GM10248 (cell line): ENCODE results near the gene LAPTM5.

Experiments
- CTCF ChIA-PET: fragments of 300-600 bp; sonication (Branson Sonifier 250); formaldehyde crosslinking; extraction: SDS; loops from one replicate; lab custom pipeline; 2021; ENCODE audit warnings: antibody characterized with exemption; lab: Yijun Ruan, JAX
- POLR2A ChIA-PET: fragments of 350-650 bp; sonication (Branson Sonifier 250); formaldehyde crosslinking; extraction: SDS; loops from one replicate; lab custom pipeline; 2020; ENCODE audit warnings: antibody characterized with exemption; lab: Yijun Ruan, JAX
- DNase-seq: peaks from one replicate; pipeline ENCODE4 v3.0.0; 2012; ENCODE audit errors: extremely low spot score
- TF ChIP-seq, protein P1 (sequence below): IDR thresholded peaks from 2 replicates; pipeline ENCODE4 v1.5.1; 2012; ENCODE audit warnings: mild to moderate bottlenecking, low read depth; ENCODE audit errors: extremely low read depth, missing control alignments, control extremely low read depth

LAPTM5 gene

DNA sequence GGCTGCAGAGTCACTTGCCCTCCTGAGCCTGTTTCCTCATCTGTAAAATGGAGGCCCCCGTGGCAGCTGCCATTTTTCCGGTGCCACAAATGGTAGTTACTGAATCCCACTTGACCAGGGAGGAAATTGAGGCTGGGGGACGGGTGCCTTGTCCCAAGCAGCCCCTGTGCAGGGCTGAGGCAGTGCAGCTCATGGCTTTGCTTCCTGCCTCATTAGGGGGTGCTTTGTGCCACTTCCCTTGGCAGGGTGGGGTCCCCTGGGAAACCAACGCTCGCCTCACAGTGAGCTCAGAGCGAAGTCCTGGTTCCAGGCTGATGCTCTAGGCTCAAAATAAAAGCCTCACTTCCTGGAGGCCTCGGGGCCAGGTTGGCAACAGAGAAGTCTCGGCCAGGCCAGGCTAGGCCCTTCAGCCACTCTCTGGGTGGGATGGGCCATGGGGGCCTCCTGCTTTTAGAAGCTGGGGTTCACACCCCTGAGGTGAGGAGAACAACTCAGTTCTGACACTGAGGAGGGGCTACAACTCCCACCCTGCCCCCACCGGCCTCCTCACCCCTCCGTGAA is 6.8 kb downstream of the LAPTM5 start:
- CTCF ChIA-PET, result interaction anchor here (0.7 to 22.9 kb wide), 6 partner anchors 8 to 32 kb away, joined by 3 to 449 read pairs (median 20); partner anchors contain the start of gene LAPTM5
- no peak for DNase-seq
- TF ChIP-seq, protein P1, sequence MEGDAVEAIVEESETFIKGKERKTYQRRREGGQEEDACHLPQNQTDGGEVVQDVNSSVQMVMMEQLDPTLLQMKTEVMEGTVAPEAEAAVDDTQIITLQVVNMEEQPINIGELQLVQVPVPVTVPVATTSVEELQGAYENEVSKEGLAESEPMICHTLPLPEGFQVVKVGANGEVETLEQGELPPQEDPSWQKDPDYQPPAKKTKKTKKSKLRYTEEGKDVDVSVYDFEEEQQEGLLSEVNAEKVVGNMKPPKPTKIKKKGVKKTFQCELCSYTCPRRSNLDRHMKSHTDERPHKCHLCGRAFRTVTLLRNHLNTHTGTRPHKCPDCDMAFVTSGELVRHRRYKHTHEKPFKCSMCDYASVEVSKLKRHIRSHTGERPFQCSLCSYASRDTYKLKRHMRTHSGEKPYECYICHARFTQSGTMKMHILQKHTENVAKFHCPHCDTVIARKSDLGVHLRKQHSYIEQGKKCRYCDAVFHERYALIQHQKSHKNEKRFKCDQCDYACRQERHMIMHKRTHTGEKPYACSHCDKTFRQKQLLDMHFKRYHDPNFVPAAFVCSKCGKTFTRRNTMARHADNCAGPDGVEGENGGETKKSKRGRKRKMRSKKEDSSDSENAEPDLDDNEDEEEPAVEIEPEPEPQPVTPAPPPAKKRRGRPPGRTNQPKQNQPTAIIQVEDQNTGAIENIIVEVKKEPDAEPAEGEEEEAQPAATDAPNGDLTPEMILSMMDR, result no peak
- POLR2A ChIA-PET, result interaction anchor here (1.2 to 3.2 kb wide), 6 partner anchors 7 to 18 kb away, joined by 3 to 18 read pairs (median 8); no protein-coding TSS in a partner anchor

DNA sequence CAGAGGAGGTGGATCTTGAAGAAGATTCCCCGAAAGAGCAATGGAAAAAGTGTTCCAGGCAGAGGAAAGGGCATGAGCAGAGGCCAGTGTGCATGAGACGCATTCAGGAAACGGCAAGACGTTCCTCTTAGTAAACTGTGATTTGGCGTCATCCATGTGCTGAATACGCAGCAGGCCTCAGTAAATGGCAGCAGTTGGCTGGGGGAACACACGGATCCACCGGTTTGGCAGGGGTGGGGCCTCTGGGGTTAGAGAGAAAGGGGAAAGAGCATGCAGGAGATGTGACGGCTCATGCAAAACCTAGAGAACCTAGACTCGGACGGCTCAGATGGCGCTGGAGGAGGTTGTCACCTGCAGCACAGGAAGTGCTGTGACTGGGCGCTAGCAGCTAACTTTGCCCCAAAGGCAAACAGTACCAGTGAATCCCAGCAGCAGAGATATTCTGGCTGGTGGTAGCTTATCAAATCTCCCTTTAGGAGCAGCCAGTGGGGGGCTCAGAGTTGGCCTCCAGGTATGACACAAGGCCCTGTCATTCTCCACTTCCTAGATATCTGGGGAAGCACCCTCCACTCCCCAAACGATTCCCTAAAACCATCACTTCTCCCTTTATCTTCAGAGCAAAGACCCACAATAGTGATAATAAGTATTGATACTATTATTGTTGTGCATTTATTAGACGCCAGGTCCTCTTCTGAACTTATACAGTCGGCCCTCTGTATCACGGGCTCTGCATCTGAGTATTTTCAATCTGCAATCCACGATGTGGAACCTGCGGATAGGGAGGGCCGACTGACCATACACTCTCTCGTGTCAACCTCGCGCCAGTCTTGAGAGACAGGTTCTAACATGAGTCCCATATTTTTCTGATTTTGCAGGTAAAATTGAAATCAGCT is 7.6 kb downstream of the LAPTM5 start:
- CTCF ChIA-PET, result interaction anchor here (0.7 to 22.9 kb wide), 7 partner anchors 7 to 30 kb away, joined by 3 to 449 read pairs (median 6); partner anchors contain the start of gene LAPTM5
- TF ChIP-seq, protein P1, result no peak

DNA sequence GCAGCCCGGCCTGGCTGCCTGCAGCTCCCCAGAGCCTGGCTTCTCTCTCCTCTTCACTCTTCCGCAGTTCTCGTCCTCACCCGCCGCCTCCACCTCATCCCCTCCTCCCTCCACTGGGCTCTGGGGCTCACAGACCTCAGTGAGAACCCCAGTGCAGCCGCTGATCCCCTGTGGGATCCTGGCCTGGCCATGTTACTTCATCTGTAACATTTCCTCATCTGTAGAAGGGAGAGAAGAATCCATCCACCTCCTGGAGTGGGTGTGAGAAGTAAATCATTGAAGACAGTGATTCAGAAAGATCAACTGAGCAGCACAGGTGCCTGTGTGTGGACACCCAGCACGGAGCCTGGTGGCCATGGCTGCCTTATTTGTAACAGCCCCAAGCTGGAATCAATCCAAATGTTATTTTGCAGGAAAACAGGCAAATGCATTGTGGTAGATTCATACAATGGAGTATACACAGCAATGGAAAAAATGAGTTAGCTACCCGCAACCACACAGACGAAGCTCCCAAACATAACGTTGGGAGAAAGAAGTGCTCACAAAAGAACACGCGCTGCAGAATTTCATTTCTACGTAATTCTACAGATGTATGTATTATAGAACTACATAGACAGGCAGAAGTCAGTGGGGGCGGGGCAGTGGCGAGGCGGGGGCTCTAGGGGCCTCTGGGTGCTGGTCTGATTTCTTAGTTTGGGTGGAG is 8.7 kb downstream of the LAPTM5 start:
- ChIA-PET POLR2A (interaction anchor here (1.3 to 6.8 kb wide), 5 partner anchors 10 to 29 kb away, joined by 5 to 71 read pairs (median 13); partner anchors contain the start of gene LAPTM5), CTCF (interaction anchor here (0.7 to 22.9 kb wide), 5 partner anchors 8 to 52 kb away, joined by 3 to 449 read pairs (median 35); partner anchors contain the start of gene LAPTM5)
- no peak for DNase-seq

More for the DNA sequence above, 7.6 kb downstream of the LAPTM5 start:
- POLR2A ChIA-PET, result interaction anchor here (0.7 to 3.2 kb wide), 6 partner anchors 10 to 1195 kb away, joined by 3 to 18 read pairs (median 8); no protein-coding TSS in a partner anchor
- no peak for DNase-seq

DNA sequence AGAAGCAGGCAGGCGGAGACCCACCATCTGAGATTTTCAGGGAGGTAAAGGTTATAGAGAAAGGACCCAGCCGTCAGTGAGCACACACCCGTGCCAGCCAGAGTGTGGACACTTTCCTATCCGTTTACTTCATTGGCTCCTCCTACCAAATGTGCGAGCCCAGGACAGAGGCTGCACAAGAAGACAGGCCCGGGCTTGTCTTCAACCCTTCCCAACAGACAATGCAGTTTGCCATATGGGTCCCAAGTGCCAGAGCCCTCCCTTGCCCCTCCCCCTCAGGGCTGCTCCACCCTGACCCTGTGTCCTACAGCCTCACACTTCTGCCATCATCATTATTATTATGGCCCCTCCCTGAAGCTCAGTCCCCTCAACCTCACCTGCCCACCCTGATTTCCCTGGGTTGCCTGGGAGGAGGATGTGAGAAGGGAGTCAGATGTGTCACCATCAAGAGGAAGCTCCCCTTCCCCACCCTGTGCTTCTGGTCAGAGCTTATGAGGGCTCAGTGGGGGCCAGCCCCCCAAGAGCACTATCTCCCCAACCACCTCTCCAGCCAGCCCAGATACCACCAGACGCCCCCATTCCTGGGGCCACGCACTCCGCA is 9.4 kb downstream of the LAPTM5 start:
- TF ChIP-seq, protein P1, result no peak
- POLR2A ChIA-PET, result interaction anchor here (1.3 to 6.8 kb wide), 3 partner anchors 11 to 28 kb away, joined by 5 to 71 read pairs (median 13); partner anchors contain the start of gene LAPTM5
- CTCF ChIA-PET, result interaction anchor here (1.0 to 22.9 kb wide), 4 partner anchors 12 to 53 kb away, joined by 3 to 449 read pairs (median 98); partner anchors contain the start of gene LAPTM5
- no peak for DNase-seq

More for the DNA sequence above, 8.7 kb downstream of the LAPTM5 start:
- TF ChIP-seq, protein P1, result no peak

DNA sequence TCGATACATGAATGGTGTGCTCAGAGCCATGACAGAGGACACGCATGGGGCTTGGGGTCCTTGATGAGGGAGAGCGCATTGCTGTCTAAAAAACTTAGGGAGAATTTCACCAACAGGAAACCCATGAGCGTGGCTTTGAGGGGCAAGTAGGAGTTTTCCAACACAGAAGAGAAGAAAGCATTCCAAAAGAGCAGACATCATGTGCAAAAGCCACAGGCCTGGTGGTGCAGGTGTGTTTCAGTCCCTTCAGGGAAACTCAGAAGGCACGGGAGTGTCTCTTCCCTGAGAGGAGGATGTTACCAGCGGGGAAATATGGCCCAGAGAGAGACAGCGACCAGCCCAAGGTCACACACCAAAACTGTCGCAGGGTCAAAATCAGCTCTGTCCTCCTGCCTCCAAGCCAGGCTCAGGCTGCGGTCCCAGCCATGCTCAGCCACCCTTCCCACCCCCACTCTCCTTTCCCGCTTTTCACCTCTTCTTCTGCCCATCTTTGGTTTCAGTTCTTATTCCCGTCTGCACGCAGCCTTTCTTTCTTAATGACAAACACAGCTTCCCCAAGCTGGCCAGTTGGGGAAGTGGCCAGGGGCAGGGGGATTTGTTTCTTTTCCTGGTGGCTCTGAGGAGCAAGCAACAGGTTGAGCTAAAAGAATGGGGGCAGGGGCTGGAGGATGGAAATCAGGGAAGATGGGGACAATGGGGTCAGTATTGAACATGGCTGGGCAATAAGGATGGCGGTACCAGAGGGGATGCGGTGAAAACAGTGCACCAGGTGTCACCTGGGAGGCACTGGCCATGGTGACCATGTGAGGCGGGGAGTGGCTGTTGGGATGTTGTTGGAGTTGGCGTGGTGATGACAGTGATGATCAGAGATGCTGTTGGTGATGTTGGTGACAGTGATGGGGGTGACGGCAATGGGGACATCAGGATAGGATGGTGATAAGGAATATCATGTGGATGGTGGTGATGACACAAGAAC is 10.3 kb downstream of the LAPTM5 start:
- DNase-seq, result no peak
- CTCF ChIA-PET, result interaction anchor here (0.9 to 13.2 kb wide), 4 partner anchors 12 to 35 kb away, joined by 5 to 162 read pairs (median 34); partner anchors contain the start of gene LAPTM5
- TF ChIP-seq, protein P1, result no peak
- POLR2A ChIA-PET, result interaction anchor here (1.2 to 6.8 kb wide), 3 partner anchors 12 to 36 kb away, joined by 3 to 71 read pairs (median 7); partner anchors contain the start of gene LAPTM5
